HG02852 (cell line): ENCODE measurements around the gene MEF2B.
"Not testable (repeated sequence)": the region's sequence is repeated elsewhere in the genome, so short reads cannot be mapped to it uniquely, and the experiment has no call there.

Experiments
- ATAC-seq: cut with Tn5 transposase; IDR thresholded peaks from one replicate; pipeline ENCODE4 v1.9.1; 2021; ENCODE audit warnings: mild to moderate bottlenecking, moderate library complexity; ENCODE audit not compliant: unreplicated experiment

The MEF2B gene

DNA sequence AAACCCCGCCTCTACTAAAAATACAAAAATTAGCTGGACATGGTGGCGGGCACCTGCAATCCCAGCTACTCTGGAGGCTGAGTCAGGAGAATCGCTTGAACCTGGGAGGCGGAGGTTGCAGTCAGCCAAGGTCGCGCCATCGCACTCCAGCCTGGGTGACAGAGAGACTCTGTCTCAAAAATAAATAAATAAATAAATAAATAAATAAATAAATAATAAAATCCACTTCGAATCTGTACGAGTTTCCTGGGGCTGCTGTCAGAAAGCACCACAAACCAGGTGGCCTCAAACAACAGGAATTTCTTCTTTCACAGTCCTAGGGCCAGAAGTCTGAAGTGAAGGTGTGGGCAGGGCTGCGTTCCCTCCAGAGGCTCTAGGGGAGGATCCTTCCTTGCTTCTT, 67.5 kb downstream of the MEF2B start:
- not testable (repeated sequence) for ATAC-seq

DNA sequence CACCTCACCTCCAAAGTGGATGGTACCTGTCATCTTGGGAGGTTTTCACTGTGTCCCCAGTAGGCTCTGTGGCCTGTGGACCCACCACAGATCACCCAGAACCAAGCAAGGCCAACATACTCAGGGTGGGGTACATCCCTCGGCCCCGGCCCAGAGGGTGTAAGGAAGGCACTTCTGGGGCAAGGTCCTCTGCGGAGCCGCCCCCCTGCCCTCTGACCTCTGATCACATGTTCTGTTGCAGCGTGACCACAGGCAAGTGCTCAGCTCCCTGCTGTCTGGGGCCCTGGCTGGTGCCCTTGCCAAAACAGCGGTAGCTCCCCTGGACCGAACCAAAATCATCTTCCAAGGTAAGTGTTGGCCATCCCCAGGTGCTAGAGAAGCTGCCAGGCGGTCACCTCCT, 68.5 kb downstream of the MEF2B start:
- no peak for ATAC-seq

DNA sequence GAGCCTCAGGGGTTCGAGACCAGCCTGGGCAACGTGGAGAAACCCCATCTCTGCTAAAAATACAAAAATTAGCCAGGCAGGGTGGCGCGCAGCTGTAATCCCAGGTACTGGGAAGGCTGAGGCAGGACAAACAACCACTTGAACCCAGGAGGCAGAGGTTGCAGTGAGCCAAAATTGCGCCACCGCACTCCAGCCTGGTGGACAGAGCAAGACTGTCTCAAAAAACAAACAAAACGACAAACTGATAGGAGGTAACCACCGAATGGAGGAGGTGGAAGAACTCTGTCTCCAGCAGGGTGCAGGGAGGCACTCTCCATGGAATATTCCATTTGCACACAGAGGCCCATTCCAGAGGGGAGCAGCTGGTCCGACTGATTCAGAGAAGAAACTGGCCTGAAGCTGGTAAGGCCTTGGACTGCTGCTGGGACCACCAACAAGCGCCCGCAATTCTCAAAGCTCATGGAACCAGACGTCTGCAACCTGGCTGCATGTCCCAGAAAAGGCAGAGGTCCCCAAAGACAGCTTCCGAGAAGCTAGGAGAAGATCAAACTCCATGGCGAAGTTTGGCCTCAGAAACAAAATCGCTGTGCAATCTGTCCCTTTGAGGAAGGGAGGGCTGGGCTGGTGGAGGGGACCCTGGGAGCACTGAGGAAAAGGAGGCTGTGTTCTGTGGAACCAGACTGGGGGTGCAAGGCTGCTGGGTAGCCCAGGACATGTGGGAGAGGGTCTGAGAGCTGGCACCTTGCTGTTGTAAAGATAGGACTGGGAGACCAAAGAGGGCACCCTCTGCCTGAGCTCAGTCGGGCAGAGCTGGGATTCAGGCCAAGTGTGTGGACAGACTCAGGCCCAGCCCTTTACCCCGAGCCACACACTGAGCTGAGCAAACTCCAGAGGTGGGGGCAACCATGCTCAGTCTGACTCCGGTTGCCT, 71.1 kb downstream of the MEF2B start:
- ATAC-seq = no peak

DNA sequence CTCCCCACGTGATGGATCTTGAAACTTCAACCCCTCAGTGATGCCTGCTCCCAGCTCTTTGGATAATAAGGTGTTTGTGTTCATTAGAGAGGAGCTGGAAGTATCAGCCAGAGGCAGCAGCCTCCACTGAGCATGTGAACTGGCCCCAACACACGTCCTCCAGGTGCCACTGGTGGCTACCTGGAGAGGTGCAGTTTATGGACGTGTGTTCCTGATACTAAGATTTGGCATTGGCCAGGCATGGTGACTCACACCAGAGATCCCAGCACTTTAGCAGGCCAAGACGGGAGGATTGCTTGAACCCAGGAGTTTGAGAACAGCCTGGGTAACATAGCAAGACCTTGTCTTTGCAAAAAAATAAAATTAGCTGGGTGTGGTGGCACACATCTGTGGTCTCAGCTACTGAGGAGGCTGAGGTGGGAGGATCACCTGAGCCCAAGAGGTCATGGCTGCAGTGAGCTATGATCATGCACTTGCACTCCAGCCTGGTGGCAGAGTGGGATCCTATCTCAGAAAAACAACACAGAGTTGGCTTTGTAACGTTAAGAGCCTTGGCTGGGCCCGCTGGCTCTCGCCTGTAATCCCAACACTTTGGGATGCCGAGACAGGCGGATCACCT, 71.9 kb downstream of the MEF2B start:
- ATAC-seq = no peak

DNA sequence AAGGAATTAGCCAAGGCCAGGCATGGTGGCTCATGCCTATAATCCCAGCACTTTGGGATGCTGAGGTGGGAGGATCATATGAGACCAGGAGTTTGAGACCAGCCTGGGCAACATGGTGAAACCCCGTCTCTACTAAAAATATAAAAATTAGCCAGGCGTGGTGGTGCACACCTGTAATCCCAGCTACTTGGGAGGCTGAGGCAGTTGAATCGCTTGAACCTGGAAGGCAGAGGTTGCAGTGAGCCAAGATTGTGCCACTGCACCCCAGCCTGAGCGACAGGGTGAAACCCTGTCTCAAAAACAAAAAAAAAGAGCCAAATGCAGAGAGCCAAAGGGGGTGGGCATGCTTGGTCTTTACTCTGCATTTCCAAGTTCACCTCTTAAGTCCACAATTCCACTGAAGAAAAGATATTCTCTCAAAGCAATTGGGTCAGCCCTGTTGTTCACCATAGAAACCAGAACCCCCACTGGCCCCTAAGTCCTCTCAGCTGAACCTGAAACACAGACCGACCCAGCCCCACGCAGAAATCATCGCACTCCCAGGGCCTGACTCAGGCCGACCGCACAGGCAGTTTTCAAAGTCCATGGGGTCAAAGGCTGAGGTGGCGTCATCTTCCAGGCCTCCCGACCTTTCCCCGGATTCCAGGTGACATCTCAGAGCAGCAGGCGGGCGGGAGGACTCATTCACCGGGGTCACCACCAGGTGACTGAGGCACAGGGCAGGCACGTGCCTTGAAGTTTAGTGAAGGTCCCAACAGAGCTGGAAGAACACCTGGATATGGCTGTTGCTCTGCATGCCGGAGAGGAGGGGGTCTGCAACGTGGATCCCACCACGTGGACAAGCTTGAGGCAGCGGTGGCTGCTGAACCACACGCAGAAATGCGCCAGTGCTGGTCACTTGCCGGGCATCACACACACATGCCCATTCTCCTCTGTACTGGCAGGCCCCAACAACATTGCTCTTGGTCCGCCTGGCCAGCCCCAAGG, 73.1 kb downstream of the MEF2B start:
- ATAC-seq = no peak

DNA sequence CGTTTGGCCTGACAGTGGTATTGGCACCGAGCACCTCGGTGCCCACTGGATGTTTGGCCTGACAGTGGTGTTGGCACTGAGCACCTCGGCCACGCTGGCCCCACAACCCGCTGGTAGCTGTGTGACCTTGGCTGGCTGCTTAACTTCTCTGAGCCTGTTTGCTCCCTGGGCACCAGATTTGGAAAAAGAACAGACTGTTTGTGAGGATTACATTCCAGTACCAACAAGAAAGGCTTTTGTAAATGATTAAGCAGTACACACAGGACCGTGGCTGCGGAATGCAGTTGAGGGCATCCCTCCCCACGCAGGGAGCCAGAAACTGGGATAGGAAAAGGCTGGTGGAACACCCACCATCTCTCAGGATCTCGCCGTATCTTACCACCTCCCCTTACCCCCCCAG, 74.4 kb downstream of the MEF2B start:
- ATAC-seq = no peak
